ENCODE results near the gene IPO11.
A peak's percentile ranks its signal among the peaks of the same experiment; 100 is the strongest.

Gene IPO11

DNA sequence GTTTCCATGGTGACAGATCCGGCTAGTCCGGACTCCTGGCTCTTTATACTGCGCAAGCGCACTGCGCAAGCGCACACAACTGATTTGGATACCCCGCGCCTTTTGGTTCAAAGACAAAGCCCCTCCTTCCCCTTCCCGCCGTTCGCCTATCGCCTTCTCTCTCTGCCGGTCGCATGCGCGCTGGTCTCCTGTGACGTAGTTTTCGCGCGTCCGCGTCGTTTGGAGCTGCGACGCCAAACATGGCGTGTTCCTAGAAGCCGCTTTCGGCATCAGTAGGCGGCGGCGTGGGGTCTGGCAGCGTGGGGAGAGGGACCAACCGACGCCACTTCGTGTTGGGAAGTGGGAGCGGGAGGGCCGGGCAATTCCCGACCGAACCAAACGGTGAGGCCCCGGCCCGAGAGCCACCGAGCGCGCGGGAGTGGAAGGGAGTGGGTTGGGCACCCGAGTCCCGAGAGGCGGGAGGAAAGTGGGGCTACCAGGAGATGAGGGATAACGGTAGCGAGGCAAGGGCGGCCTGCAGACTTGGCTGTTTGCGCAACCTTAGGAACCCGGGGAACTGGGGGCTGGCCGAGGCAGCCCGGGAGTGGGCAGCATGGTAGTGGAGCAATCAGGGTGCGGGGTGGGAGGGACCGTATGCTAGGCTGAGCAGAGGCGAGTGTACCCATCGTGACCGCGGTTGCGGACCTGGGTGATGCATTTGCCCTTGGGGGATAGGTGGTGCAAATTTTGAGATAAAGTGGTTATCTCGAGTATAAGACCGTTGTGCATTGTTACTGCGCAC lies at the start of gene IPO11:
Gene IPO11, plus strand, starts transcription at position 215 of the 781 bp plus-strand sequence. CDS start 24,517 bp downstream, outside the sequence.
- DNase-seq (ENCODE audit: low spot score) = peak; percentile 99

DNA sequence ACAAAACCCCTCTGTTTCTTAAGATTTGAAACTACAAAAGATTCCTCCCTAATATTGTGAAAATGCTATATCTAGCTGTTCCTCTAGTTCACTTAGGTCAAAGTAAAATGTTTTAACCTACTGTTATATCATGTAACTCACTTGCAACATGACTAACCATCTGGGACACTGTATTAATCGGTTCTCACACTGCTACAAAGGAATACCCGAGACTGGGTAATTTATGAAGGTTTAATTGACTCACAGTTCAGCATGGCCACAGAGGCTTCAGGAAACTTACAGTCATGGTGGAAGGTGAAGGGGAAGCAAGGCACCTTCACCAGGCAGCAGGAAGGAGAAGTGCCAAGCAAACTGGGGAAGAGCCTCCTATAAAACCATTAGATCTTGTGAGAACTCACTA lies 43.5 kb upstream of the IPO11 start:
- DNase-seq (ENCODE audit: low spot score) = no peak

DNA sequence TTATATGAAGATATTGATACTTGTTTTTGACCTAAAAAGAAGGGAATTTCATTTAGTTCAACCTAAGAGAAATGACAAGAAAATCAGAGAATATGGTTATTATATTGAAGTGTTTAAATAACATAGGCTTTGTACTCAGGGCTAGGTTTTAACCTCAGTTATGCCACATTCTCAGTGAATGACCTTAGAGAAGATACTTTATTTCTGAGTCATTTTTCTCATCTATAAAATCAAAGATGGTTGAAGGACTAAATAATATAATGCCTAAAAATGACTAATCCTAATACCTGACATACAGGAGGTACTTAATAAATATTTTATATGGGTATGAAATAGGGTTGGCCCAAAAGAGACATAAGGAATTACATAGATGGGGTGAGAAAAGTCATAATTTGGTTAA lies 41.2 kb upstream of the IPO11 start:
- DNase-seq (ENCODE audit: low spot score) = no peak

DNA sequence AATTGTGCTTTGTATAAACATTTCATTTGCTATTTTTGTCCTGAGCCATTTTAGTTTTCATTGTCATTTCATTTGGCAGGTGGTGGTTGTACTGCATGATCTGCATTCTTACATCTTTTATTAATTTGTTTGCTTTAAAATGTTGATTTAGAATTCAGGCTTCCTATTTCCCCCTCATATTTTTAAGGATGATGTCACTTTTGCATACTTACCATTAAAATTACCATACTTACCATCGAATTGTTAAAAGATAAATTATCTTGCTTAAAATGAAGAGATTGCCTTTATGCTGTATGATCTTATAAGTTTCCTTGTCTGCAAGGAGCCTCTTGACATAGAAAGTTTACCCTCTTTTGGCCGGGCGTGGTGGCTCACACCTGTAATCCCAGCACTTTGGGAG lies 40.0 kb upstream of the IPO11 start:
- DNase-seq (ENCODE audit: low spot score) = no peak

DNA sequence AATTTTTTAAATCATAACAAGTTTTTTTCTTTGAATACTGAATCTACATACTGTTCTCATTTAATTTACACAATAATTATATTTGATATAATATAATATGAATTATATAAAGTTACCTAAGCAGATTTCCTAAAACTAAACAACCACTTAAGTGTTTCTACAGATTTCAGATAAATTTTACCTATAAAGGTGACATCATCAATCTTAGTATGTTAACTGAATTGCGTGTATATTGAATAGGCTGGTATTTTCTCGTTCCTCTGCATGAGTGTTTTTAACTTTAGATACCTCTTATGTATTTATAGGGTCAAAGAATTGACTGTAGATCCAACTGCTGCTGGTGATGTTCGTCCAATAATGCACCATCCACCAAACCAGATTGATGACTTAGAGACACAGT lies 39.2 kb upstream of the IPO11 start:
- no peak for DNase-seq (ENCODE audit: low spot score)

DNA sequence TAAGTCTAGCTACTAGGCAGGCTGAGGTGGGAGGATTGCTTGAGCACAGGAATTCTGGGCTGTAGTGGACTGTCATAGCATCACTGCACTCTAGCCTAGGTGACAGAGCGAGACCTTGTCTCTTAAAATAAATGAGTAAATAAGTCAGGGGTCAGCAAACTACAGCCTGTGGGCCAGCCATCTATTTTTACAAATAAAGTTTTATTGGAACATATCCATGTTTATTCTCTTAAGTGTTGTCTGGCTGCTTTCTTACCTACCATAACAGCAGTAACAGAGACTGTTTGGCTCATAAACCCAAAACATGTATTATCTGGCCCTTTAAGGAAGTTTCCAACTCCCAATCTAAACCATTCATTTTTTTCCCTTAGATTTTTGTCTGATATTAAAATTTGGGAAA lies 38.5 kb upstream of the IPO11 start:
- DNase-seq (ENCODE audit: low spot score) = no peak

DNA sequence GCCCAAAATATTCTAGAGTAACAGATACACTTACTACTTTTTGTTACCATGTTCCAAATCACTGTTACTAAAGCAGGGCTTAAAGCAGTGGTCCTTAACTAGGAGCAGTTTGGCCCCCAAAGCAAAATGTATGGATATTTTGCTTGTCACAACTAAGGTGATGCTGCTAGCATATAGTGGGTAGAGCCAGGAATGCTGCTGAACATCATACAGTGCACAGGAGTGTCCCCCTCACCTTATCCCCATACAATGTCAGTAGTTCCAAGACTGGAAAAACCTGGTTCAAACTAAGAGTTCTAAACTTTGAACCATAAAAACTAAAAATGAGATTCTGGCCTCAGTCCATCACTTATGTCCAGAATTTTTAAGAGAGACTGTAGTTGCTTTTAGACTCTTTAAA lies 36.9 kb upstream of the IPO11 start:
- no peak for DNase-seq (ENCODE audit: low spot score)

DNA sequence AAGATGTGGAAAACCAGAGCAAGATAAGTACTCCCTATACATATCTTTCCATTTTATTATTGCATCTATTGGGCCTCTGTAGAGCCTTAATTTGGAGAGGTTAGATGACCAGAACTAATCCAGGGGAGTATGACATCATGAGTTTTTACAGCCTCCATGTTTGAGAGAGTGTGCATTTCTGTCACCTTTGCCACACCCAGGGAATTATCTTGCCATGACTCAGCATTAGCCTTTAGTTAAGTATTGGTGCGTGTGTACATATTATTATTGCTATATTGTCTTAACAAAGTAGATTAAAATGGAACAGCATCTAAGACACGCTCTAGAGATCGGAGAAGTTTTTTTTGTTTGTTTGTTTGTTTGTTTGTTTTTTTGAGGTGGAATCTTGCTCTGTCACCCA lies 36.5 kb upstream of the IPO11 start:
- DNase-seq (ENCODE audit: low spot score) = no peak

DNA sequence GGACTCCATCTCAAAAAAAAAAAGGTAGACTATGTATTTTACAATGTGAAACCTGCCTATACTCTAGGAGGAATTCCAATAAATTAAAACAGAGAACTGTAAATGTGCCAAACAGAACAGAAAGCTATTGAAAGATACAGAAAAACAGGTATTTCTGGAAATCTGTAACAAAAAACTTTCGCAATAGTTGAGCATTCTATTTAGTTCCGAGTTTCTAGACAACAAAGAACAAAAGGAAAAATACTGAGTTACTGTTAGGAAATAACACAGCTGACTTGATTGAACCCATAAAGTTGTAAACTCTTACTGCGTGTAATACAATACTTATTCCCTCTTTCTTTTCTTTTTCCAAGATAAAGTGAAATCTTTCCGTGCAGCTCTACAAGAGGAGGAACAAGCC lies 27.4 kb upstream of the IPO11 start:
- DNase-seq (ENCODE audit: low spot score) = no peak

DNA sequence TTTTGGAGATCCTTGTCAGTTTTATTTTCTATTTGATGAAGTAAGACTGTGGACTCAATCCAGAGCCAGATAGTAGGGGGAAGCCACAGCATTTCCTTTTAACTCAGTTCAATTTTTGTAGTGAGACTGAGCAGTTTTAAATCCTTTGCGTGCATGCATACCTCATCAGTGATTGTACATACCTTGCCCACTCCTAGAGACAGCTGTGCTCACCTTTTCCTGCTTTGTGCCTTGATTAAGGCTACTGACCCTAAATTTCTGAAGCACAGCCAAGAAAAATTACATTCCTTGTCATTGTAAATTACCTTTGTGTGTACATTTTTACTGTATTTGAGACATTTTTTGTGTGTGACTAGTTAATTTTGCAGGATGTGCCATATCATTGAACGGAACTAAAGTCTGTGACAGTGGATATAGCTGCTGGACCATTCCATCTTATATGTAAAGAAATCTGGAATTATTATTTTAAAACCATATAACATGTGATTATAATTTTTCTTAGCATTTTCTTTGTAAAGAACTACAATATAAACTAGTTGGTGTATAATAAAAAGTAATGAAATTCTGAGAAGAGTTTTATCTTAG lies 26.7 kb upstream of the IPO11 start:
- no peak for DNase-seq (ENCODE audit: low spot score)

DNA sequence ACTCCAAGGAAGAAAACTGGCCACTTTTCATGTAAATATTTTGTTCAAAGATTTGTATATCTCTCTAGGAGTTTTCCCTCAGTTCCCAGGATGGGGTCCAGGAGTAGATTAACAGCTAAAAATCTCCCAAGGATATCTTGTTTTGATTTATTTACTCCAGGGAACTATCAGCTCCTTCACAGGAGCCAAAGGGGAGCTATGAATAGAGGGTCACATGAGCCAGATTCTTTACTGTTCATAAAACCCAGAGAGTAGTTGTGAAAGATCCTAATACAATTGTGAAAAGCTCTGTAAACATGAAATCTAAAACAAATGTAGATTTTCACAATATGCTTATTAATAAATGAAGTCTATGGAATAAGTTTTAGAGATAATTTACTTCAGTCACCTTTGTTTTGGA lies 25.7 kb upstream of the IPO11 start:
- DNase-seq (ENCODE audit: low spot score) = no peak

DNA sequence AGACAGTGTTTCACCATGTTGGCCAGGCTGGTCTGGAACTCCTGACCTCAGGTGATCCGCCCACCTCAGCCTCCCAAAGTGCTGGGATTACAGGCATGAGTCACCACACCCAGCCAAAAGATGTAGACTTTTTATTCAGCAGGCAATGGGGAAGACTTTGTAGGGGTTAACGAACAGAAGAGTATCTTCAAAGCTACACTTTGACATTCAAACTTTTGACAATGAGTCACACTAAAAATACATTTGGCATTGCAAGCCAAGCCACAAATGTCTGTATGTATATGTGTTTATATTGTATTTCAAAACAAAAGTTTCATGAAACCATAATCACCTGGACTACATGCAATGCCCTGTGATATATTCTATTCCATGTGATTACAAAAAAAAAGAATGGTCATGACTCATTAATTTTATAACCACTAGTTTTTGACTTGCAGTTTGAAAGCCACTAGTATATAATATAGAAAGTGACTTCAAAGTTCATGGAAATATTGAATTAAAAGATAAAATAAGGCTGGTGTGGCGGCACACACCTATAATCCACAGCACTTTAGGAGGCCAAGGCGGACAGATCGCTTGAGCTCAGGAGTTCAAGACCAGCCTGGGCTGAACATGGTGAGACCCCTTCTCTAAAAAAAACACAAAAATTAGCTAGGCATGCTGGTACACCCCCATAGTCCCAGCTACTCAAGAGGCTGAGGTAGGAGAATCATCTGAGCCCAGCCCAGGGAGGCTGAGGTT lies 17.2 kb upstream of the IPO11 start:
- DNase-seq (ENCODE audit: low spot score) = peak; percentile 2

DNA sequence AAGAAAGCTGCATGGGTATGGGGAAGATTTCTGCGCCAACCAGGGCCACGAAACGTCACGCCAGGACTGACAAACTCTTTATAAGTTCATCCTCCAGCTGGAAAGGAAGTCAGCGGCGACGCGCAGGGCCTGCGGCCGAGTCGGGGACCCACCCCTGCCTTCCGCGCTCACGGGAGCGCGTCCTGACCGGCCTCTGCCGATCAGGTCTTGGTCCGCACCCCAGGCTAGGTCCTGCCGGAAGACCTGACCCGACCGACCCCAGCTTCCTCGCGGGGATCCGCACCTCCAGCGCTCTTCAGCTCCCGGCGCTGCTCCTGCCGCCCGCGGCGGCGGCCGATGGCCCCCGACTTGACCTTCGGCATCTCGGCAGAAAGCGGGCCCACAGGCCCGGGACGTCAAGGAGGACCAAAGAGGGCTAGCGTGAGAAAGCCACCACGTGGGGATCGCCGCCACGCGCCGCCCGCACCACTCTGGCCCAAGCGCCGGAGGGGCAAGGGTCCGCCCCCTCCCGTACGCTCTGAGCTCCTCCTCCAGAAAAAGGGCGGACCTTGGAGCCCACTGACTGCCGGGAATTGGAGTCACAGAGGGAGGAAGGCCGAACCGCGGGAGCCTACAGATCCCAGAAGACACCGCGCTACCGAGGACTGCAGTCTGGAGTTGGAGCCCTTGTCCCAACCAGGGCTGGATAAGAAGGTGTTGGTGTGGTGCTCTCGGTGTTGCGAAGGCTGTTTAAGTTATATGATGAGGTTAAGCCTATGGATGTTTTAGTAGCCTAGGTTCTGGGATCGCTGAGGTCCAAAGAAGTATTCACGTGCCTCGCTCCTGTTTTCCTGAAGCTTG lies 8.9 kb upstream of the IPO11 start, which contains the start of gene DIMT1:
Gene DIMT1, minus strand, starts transcription at position 495 of the 840 bp plus-strand sequence. Its CDS starts 133 bp downstream, at position 362.
- peak; percentile 92 for DNase-seq (ENCODE audit: low spot score)

DNA sequence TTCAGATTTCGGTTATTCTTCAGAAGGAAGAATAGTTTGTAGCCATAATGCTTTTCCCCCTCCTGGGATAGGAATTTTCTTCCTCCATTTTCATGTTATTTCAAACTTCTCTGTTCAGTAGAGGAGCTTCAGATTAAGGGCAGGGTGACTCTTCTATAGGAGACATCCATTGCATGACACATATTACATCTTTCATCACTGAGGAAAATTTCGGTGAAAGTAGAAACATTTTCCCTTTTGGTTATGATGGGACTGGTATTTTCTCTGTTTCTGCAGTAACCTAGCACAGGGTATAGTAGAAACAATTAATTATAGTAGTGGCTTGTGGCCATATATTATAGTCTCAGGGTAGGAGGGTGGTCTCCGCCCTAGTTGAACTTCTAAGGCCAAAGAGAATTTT lies 1.1 kb downstream of the IPO11 start:
- DNase-seq (ENCODE audit: low spot score) = no peak

DNA sequence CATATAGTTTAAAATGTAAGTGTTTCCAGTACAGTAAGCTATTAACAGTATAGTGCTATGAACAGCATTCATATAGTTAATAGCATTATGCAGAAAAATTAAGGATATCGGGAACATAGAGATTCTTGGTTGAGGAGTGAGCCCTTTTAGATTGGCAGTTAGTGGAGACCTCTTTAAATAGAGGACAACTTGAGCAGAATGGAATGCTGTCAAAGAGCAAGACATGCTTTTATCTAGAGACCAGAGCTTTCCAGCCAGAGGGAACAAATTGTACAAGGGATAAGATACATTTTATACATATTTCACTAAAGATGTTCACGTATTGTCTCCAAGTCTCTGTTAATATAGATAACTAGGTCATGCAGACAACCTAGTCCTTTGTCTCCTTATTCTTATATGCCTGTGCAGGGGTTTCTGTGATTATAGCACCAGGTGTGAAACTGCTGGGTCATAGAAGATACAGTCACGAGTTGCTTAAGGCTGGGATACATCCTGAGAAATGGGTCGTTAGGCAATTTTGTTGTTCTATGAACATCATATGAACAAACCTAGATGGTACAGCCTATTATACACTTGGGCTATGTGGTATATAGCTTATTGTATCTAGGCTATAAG lies 6.0 kb downstream of the IPO11 start:
- DNase-seq (ENCODE audit: low spot score) = no peak

DNA sequence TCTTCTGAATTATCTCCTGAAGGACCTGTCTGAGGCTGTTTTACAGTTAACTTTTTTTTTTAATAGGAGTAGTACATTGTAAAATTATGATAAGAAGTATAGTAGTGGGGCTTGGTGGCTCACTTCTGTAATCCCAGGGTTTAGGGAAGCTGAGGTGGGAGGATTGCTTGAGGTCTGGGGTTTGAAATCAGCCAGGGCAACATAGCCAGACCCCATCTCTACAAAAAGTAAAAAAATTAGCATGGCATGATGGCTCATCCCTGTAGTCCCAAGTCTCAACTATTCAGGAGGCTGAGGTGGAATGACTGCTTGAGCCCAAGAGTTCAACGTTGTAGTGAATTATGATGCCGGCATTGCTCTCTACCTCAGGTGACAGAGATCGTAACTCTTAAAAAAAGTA lies 7.0 kb downstream of the IPO11 start:
- DNase-seq (ENCODE audit: low spot score) = no peak

DNA sequence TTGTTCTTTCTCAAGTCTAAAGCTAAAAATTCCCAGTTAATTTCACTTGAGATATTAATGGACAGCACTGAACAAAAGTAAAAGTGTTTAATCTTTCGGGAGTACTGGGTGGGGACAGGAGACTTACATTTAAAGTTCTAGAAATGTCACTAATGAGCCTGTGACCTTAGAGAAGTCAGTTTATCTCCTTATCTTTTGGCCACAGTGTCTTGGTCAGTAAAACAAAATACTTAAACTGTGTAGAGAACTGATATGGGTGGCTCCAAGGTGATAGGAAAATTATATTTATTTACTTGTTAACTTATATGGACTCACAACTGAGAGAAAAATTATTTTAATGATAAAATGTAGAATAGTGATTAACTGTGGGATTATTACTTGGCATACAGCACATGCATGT lies 8.9 kb downstream of the IPO11 start:
- no peak for DNase-seq (ENCODE audit: low spot score)

DNA sequence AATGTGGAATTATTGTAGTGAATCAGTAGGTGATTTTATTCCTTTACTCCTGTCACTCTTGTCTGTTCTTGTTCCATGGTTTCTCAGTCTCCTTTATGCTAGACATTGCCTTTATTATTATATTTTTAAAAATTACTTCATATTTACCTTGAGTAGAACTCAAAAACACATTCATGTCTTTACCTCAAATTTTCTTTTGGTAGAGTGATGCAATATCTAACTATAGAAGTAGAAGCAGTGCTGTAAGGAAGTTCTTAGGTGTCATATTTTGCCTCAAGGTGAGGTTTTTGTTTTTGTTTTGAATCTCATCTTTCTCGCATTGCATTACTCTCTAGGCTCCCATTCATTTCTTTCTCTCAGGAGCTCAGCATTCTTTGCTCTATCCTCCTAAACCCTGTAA lies 12.2 kb downstream of the IPO11 start:
- DNase-seq (ENCODE audit: low spot score) = no peak

DNA sequence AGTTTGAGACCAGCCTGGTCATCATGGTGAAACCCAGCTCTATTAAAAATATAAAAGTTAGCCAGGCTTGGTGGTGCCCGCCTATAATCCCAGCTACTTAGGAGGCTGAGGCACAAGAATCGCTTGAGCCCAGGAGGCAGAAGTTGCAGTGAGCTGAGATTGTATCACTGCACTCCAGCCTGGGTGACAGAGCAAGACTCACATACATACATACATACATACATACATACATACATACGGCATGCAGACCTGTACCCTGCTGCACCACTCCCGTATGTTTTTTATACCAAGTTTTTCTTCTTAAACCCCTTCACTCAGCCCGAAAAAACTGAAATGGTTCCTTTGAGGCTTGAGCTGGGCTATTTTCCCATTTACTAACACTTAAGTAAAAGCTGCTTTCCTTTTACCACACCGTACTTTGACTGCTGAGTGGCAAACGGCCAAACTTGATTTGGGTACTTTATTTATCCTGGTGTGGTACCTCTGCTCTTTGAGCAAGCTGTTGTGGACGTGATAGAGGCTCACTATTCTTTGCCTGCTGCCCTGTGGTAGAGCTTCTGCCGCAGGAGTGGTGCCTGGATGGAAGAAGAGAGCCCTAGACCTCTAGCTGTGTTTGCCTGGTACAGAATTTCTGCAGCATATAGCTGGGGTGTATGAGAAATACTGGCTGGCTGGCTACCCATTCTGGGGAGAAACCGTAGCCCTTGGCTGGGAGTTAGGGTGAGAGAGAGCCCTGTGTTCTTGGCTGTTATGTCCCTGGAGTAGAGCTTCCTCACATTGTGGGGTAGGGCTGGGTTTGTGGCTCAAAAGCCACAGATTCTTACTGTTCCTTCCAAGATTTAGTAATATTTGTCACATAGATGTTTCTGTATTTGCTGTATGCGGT lies 19.4 kb downstream of the IPO11 start:
- DNase-seq (ENCODE audit: low spot score) = no peak

DNA sequence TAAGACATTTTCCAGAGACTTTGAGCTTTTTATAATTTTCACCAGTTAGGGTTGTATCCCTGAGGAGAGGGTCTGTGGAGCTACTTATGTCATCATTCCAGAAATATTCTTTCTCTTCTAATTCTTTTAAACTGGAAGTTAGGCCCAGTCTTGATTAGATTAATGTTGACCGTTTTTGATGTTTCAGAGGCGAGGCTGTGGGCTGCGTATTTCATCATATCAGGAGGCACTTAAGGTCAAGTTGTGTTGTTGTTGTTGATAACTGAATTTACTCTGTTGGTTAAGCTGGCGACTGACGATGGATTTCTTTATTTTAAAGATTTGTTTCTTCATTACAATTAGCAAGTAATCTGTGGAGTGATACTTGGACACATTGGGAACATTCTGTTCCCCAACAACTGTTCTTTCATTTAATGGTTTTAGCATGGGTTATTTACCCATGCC lies 20.1 kb downstream of the IPO11 start:
- DNase-seq (ENCODE audit: low spot score) = no peak

DNA sequence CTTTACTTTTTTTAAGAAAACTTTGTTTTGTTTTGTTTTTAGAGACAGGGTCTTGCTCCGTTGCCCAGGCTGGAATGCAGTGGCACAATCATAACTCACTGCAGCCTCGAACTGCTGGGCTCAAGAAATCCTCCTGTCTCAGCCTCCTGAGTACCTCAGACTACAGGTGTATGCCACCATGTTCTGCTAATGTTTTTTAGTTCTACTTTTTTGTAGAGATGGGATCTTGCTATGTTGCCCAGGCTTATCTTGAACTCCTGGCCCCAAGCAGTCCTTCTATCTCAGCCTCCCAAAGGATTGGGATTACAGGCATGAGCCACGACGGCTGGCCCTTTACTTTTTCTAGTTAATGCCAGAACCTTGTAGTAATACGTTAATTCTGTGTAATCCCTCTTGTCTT lies 36.0 kb downstream of the IPO11 start:
- DNase-seq (ENCODE audit: low spot score) = no peak

Measured in CD4-positive, alpha-beta T cell treated with Interleukin-2 at 100 ng/mL for 4 hours (primary cell).